Naive thymus-derived CD8-positive, alpha-beta T cell (primary cell): Measurements from ENCODE around the gene CDH16. TPM values are rescaled to one million over a fixed set of nuclear protein-coding genes. Genes with fewer than 3 reads are reported as not detected.
A peak's percentile ranks its signal among the peaks of the same experiment; 100 is the strongest.

Experiments used
- ATAC-seq, 2 donors: fragments of 150-1000 bp; cut with Tn5 transposase in 1 of 2; sonication (Bioruptor Pico), chemical (Tn5 transposase) in 1 of 2; 1 replicate in 1 of 2; 2 replicates in 1 of 2; pipeline ENCODE4 v1.10.0; 2021; ENCODE audit warnings: mild to moderate bottlenecking in 2 of 2, moderate library complexity in 2 of 2
- POLR2A ChIA-PET: fragments of 350-600 bp; sonication (Branson Sonifier 250); formaldehyde crosslinking; loops from one replicate; lab custom pipeline; 2021; ENCODE audit warnings: antibody characterized with exemption; lab: Charles Lee
- DNase-seq, 10 donors: peaks; one replicate each; pipeline versions ENCODE4 v3.0.0 to v3.0.0-alpha.2; 2020 to 2022
- H3K27ac Mint-ChIP-seq, 10 donors: one replicate each; pipeline ENCODE4 v1.8.0; 2020 to 2022; ENCODE audit warnings: mild to moderate bottlenecking in 10 of 10, mixed read lengths in 10 of 10, moderate library complexity in 4 of 10, inconsistent platforms in 1 of 10
- H3K27me3 Mint-ChIP-seq, 5 donors: one replicate each; pipeline ENCODE4 v1.8.0; 2021 to 2022; ENCODE audit warnings: mixed read lengths in 5 of 5
- H3K36me3 Mint-ChIP-seq, 3 donors: one replicate each; pipeline ENCODE4 v1.8.0; 2020 to 2022; ENCODE audit warnings: mixed read lengths in 3 of 3, mild to moderate bottlenecking in 2 of 3, inconsistent platforms in 1 of 3
- H3K4me1 Mint-ChIP-seq, 4 donors: one replicate each; pipeline ENCODE4 v1.8.0; 2021 to 2022; ENCODE audit warnings: mixed read lengths in 4 of 4
- H3K4me3 Mint-ChIP-seq, 10 donors: one replicate each; pipeline ENCODE4 v1.8.0; 2020 to 2022; ENCODE audit warnings: mild to moderate bottlenecking in 10 of 10, mixed read lengths in 10 of 10, moderate library complexity in 6 of 10, inconsistent platforms in 1 of 10
- H3K9me3 Mint-ChIP-seq, 9 donors: one replicate each; pipeline ENCODE4 v1.8.0; 2020 to 2022; ENCODE audit warnings: mixed read lengths in 9 of 9, mild to moderate bottlenecking in 3 of 9, inconsistent platforms in 1 of 9, moderate library complexity in 1 of 9
- polyA plus RNA-seq, 3 donors: library from polyadenylated mRNA; unstranded; fragments of 300-500 nt; fragmentation: Illumina TruSeq; gene quantifications; one replicate each; pipeline ENCODE4 v1.2.3, GENCODE V29; 2021
- total RNA-seq, 8 experiments: library from RNA in 2 of 8; stranded (reverse) in 2 of 8; gene quantifications; one replicate each; pipeline ENCODE4 v1.2.3 and lab custom pipeline; 2021 to 2026

Gene CDH16
- total and polyA plus RNA-seq, 5 experiments from 2014 or later, result not detected

DNA sequence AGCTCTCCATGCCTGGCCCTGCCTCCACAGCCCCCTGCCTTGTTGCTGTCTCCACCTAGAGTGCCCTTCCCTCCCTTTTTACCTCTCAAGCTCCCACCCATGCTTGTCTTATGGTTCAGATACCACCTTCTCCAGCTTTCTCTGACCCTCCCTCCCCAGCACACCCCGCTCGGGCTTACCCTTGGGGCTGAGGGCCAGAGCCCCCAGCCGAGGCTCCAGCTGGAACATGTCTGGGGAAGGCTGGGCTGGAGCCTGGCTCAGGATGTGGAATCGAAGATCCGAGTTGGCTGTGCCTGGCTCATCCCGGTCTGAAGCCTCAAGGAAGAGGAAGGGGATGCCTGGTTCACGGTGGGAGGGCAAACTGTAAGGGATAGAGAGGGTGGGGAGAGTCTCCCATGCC, 3.6 kb downstream of the CDH16 start:
- Mint-ChIP-seq H3K4me1 (no peaks in the 10 kb centered on the region), H3K4me3 (no peak overlapping the region), H3K27ac (no peak overlapping the region), H3K9me3 (no peaks in the 10 kb centered on the region), H3K36me3 (no peaks in the 10 kb centered on the region), H3K27me3 (peaks cover 1 to 11% (median 7%) of the 10 kb centered on the region in 5 donors)
- POLR2A ChIA-PET, result no interaction called here
- ATAC-seq (no peak), DNase-seq (no peak)

DNA sequence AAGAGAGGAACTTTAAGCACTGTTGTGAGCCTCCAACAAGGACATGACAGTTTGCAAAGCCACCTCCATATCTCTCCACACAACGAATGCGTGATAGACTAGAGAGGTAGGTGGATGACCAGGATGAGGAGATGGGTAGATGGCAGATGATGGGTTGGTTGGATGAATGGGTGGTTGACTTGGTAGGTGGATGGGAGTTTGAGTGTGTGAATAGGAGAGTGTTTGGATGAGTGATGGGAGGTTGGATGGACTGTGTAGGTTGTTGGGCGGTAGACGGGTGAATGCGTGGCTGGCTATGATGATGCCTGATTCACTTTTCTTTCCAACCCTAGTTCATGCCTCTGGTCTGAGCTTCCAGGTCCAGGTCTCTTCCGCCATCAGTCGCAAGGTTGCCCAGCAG, 4.1 kb downstream of the CDH16 start:
- no peak for DNase-seq

DNA sequence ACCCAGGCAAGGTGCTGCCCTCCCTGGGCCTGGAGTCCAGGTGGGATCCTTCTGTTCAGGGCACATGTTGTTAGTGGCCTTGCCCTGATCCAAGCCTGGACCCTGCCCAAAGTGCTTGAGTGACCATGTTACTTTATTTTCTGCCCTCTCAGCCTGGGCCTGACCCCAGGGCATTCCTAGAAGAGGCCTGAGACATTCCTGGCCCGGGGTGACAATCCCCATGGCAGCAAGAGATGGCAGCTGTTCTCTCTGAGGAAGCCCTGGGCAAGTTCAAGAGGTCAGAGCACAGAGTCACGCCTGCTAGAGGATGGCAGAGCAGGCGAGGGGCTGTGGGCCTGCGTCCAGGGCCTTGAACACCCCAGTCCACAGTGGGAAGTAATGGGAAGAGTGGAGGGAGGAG, 5.0 kb downstream of the CDH16 start:
- Mint-ChIP-seq H3K27ac (peak overlapping the region in 1 of 10 donors; percentile 25), H3K36me3 (no peaks in the 10 kb centered on the region), H3K9me3 (no peaks in the 10 kb centered on the region), H3K4me1 (no peaks in the 10 kb centered on the region), H3K27me3 (peaks cover 0 to 4% (median 1%) of the 10 kb centered on the region in 5 donors), H3K4me3 (no peak overlapping the region)
- no peak for DNase-seq
- POLR2A ChIA-PET, result no interaction called here
- ATAC-seq, result no peak

More for the DNA sequence above, 4.1 kb downstream of the CDH16 start:
- Mint-ChIP-seq H3K27me3 (peaks cover 1 to 8% (median 7%) of the 10 kb centered on the region in 5 donors), H3K4me1 (no peaks in the 10 kb centered on the region), H3K9me3 (no peaks in the 10 kb centered on the region), H3K27ac (no peak overlapping the region), H3K4me3 (no peak overlapping the region), H3K36me3 (no peaks in the 10 kb centered on the region)
- ATAC-seq, result no peak
- POLR2A ChIA-PET, result no interaction called here

DNA sequence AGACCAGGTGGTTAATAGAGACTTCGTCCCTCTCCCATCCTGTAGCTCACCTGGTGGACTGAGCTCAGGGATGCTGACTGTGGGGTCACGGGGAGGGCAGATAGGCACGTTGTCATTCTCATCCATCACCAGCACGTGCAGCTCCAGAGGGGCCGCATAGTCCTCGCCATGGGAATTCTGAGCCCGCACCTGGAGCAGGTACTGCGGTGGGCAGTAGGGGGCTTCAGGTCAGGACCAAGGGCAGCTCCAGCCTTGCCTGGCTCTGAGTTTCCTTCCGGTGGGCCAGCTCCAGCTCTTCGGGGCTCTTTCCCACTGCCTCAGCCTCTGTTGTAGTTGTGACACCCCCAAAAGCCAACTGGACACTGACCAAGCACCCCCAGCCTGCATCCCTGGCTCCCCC, 5.6 kb downstream of the CDH16 start:
- H3K4me3 Mint-ChIP-seq, result no peak overlapping the region
- ATAC-seq (no peak), DNase-seq (no peak)
- H3K36me3 Mint-ChIP-seq, result no peaks in the 10 kb centered on the region
- POLR2A ChIA-PET, result interaction anchor here (0.6 kb wide), 1 partner anchor 44 kb away, joined by 3 read pairs; no protein-coding TSS in a partner anchor
- no peak overlapping the region for H3K27ac Mint-ChIP-seq
- H3K9me3 Mint-ChIP-seq, result no peaks in the 10 kb centered on the region
- H3K27me3 Mint-ChIP-seq, result peaks cover 0 to 4% (median 1%) of the 10 kb centered on the region in 5 donors
- H3K4me1 Mint-ChIP-seq, result no peaks in the 10 kb centered on the region

DNA sequence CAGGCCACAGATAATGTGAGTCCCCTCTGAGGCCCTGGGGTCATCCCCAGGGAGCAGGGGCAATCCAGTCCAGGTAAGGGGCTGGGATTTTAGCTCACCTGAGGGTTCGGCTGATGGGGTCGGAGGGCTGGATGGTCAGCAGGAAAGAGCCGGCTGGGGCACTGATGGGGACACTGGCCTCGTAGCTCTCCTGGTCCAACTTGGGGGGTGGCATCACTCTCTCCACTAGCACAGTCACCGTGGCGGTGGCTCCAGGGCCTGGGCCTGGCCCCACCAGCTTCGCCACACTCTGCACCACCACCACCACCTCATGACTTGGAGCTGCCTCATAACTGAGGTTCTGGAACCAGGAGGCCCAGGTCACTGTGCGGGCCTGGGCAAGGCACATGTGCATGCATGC, 6.9 kb downstream of the CDH16 start:
- no peak overlapping the region for H3K4me3 Mint-ChIP-seq
- ATAC-seq, result no peak
- H3K9me3 Mint-ChIP-seq, result no peaks in the 10 kb centered on the region
- H3K36me3 Mint-ChIP-seq, result no peaks in the 10 kb centered on the region
- peaks cover 0 to 4% (median 0%) of the 10 kb centered on the region in 5 donors for H3K27me3 Mint-ChIP-seq
- H3K27ac Mint-ChIP-seq, result no peak overlapping the region
- no peaks in the 10 kb centered on the region for H3K4me1 Mint-ChIP-seq
- POLR2A ChIA-PET, result no interaction called here
- DNase-seq, result no peak

DNA sequence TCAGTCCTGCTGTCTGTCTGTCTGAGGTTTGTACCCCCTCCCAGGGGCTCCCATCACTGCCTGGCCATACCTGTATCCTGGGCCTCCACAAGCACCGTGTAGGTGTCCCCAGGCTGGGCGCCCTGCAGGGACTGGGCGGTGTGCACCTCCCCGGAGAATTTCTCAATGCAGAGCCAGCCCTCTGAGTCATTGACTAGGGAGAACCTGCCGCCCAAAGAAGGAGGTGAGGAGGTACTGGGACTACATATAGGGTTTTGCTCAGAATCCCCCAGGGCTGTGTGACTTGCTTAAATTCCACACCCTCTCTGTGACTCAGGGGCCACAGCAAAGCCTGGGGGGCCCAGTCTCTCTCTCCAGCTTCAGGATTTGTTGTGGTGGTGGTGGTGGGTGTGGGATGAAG, 7.6 kb downstream of the CDH16 start:
- no peak overlapping the region for H3K27ac Mint-ChIP-seq
- H3K36me3 Mint-ChIP-seq, result no peaks in the 10 kb centered on the region
- H3K9me3 Mint-ChIP-seq, result no peaks in the 10 kb centered on the region
- H3K4me3 Mint-ChIP-seq, result no peak overlapping the region
- ATAC-seq (no peak), DNase-seq (no peak)
- H3K4me1 Mint-ChIP-seq, result peaks cover 3 to 5% (median 3%) of the 10 kb centered on the region in 4 donors
- H3K27me3 Mint-ChIP-seq, result peaks cover 0 to 4% (median 0%) of the 10 kb centered on the region in 5 donors
- POLR2A ChIA-PET, result interaction anchor here (1.7 kb wide), 1 partner anchor 23 kb away, joined by 3 read pairs; the partner anchor contains the start of gene CIAO2B

DNA sequence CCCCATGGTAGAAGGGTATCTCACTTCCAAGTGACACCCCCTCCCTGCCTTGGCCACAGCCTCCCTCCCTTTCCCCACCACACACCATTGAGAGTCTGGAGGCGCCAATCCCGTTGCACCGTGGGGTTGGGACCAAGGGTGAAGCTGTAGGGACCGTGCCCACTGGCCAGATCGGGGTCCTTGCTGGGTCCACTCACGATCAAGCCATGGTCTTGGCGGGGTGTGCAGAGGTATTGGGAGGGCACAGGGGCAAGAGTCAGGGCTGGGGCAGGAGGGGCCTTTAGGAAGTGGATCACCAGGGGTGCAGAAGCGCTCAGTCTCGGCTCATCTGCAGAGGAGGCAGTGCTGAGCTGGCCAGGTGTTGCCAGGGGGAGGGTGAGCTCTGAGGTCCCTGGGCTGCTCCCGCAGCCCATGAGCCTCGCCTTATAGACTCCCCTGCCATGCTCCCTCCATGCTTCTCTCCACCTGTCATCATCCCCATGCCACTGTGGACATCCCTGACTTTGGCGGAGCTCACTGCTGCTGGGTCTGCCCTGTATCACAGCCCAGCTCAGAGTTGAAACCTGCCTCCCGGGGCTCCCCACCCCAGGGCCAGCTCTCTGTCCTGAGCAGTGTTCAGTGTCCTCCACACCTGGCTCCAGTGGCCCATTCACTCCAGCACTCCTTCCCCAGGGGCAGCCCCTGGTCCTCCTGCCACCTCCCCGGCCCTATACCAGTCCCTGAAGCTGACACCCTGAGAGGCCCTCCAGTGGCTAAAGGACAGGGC, 8.3 kb downstream of the CDH16 start:
- Mint-ChIP-seq H3K36me3 (no peaks in the 10 kb centered on the region), H3K4me1 (peaks cover 6 to 11% (median 7%) of the 10 kb centered on the region in 4 donors), H3K4me3 (no peak overlapping the region), H3K27ac (no peak overlapping the region), H3K27me3 (peaks cover 0 to 4% (median 0%) of the 10 kb centered on the region in 5 donors), H3K9me3 (no peaks in the 10 kb centered on the region)
- POLR2A ChIA-PET, result interaction anchor here (1.7 kb wide), 1 partner anchor 24 kb away, joined by 3 read pairs; the partner anchor contains the start of gene CIAO2B
- ATAC-seq (no peak), DNase-seq (no peak)

DNA sequence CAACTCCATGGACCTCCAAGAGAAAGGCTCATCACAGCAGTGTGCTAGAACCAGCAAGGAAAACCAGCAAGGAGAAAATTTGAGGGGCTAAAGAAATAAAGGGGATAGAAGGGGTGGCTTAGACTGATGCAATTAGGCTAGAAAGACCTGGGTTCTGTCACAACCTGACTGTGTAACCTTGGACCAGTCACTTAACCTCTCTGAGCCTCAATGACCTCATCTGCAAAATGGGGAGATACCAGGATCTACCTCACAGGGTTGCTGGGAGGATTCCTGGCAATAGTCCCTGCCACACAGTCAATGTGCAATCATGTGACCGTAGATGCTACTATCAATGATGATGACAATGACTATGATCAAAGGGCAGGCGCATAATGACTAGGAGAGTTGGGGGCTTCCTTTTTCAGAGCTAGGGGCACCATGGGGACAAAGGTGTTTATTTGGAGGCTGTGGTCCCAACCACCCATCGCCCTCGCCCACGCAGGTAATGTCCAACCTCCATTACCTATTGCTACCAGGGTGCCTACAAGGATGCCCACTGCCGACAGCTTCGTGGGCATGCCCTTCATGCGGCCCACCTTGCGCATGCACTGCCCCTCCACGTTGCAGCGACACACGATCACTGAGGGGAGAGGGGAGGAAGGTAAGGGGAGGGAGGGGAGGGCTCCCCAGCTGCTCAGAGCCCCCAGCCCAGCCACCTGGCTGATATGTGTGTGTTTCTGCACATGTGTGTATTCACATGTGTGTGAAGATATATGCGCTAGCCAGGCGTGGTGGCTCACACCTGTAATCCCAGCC, 9.7 kb downstream of the CDH16 start:
- H3K27ac Mint-ChIP-seq, result no peak overlapping the region
- H3K4me3 Mint-ChIP-seq, result no peak overlapping the region
- no peaks in the 10 kb centered on the region for H3K36me3 Mint-ChIP-seq
- H3K27me3 Mint-ChIP-seq, result peaks cover 0 to 1% (median 0%) of the 10 kb centered on the region in 5 donors
- no peak for DNase-seq
- peaks cover 6 to 11% (median 7%) of the 10 kb centered on the region in 4 donors for H3K4me1 Mint-ChIP-seq
- POLR2A ChIA-PET, result no interaction called here
- ATAC-seq, result no peak
- H3K9me3 Mint-ChIP-seq, result no peaks in the 10 kb centered on the region

DNA sequence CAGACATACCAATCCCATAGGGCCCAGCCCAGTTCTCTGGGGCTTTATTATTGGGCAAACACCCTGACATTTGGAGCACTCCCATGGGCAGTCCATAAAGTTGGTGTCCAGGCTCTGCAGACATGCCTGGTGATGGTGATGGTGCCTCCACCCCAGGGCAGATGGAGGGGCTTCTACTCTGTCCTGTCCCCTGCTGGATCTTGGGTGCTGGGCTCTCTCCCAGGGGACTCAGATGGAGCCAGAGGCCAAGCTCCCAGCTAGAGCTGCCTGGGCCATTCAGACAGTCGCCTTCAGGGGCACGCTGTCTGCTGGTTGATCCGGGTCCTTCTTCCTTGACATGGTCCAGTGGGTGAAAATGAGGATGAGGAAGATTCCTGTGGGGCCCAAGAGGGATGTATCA, 10.6 kb downstream of the CDH16 start:
- ATAC-seq (no peak), DNase-seq (peak in 1 of 10 donors; percentile 19)
- peaks cover 6 to 11% (median 7%) of the 10 kb centered on the region in 4 donors for H3K4me1 Mint-ChIP-seq
- peak overlapping the region in 1 of 10 donors; percentile 21 for H3K27ac Mint-ChIP-seq
- H3K9me3 Mint-ChIP-seq, result no peaks in the 10 kb centered on the region
- no peak overlapping the region for H3K4me3 Mint-ChIP-seq
- POLR2A ChIA-PET, result no interaction called here
- no peaks in the 10 kb centered on the region for H3K36me3 Mint-ChIP-seq
- H3K27me3 Mint-ChIP-seq, result peaks cover 0 to 1% (median 0%) of the 10 kb centered on the region in 5 donors

DNA sequence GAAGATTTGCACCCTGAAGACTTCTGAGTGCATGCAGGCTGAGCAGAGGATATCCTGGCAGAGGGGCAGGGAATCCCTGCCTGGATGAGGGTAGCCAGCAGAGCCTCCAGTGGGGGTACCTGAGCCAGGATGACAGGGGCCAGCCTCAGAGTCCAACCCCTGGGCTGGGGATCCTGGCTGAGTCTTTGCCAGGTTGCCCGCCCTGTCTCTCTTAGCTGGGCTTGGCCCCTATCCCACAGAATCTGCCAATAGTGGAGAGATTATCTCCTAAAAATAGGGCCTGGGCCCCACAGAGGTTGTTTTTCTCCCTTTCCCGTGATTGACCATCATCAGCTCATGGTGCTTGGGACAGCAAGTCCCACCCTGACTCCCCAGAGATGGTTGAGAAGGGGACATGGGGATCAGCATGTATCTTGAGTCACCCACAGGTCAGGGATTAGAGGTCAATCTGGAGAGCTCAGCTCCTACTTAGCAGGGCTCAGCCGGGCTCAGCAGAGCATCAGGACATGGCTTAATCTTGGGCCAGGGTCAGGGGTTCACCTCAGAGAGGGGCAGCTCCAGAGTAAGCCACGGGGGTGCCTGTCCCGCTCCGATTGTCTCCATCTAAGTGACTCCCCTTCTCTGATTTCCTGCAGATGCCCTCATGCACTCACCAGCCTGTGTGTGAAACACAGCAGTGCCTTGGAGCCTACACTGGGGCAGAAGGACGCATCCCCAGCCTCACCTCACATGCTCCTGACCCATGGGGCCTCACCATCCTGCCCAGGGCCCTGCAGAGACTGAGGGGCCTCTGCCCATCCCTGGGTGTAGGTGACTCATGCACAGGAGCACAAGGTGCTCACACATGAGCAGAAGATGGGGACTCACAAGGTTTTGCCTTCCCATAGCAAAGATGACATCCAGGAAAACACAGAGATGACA, 11.5 kb downstream of the CDH16 start:
- peak in 1 of 10 donors; percentile 26 for DNase-seq
- H3K36me3 Mint-ChIP-seq, result no peaks in the 10 kb centered on the region
- H3K4me3 Mint-ChIP-seq, result no peak overlapping the region
- peak overlapping the region in 1 of 10 donors; percentile 51 for H3K27ac Mint-ChIP-seq
- peaks cover 6 to 11% (median 7%) of the 10 kb centered on the region in 4 donors for H3K4me1 Mint-ChIP-seq
- no peak for ATAC-seq
- peaks cover 0 to 1% (median 0%) of the 10 kb centered on the region in 5 donors for H3K27me3 Mint-ChIP-seq
- POLR2A ChIA-PET, result interaction anchor here (0.6 kb wide), 1 partner anchor 32 kb away, joined by 5 read pairs; no protein-coding TSS in a partner anchor
- H3K9me3 Mint-ChIP-seq, result no peaks in the 10 kb centered on the region

DNA sequence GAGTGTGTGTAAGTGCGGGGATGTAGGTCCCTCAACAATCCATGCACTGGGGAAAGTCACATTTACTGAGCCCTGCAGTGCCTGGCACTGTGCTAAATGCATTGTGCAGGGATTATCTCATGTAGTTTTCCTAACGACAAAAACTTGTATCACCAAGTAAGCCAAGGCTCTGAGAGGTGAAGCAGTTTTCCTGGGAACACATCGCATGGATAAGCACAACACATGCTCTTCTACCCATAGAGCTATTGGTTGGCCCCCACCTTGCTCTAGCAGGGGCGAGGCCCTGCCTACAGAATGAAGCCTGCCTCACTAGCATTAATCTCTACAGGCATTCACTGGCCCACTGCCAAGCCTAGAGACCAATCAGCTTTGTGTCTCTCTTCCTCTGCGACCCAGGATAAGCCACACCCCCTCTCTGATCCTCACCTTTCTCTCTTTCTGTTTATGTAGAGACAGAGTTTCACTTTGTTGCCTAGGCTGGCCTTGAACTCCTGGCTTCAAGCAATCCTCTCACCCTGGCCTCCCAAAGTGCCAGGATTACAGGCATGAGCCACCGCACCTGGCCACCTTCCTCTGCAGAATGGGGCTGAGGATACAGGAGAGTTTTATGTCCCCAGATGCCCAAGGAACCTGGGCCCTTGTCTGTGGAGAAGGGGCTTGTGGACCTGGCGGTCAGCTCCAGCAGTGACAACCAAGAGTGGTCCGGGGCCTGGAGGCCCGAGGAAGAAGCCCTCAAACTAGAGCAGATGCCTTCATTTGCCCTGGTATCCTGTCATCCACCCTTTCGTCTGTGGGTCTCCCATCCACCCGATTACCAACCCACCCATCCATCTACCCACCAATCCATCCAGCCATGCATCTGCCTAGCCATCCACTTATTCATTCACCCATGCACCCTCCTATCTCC, 12.8 kb downstream of the CDH16 start:
- DNase-seq, result peak in 2 of 10 donors; percentile 30 to 34
- Mint-ChIP-seq H3K9me3 (no peaks in the 10 kb centered on the region), H3K27me3 (no peaks in the 10 kb centered on the region), H3K36me3 (no peaks in the 10 kb centered on the region), H3K27ac (peak overlapping the region in 4 of 10 donors; percentile 23 to 58 (median 49)), H3K4me3 (peak overlapping the region in 1 of 10 donors; percentile 49), H3K4me1 (peaks cover 6 to 11% (median 7%) of the 10 kb centered on the region in 4 donors)
- peak; percentile 42 to 54 for ATAC-seq
- POLR2A ChIA-PET, result no interaction called here
